Gastrocnemius medialis (tissue), 4 donors: ENCODE results near the gene SLC26A4.

Experiments used
- POLR2A ChIP-seq, 2 donors: fragments of 450-650 bp; IDR thresholded peaks; one replicate each; pipeline ENCODE4 v1.6.1; 2017; ENCODE audit warnings: antibody characterized with exemption in 2 of 2, mild to moderate bottlenecking in 2 of 2, moderate library complexity in 2 of 2
- TF ChIP-seq, protein P1 (sequence below), 5 experiments: fragments of 450-650 bp in 3 of 5; fragments of 200-600 bp in 2 of 5; sonication (generic) in 2 of 5; IDR thresholded peaks in 4 of 5; conservative IDR thresholded peaks in 1 of 5; 1 replicate in 4 of 5; 2 replicates in 1 of 5; pipeline ENCODE4 v1.5.1; 2016 to 2019; ENCODE audit warnings: antibody characterized with exemption in 5 of 5, mild to moderate bottlenecking in 3 of 5, moderate library complexity in 3 of 5

- TF ChIP-seq, protein P1, sequence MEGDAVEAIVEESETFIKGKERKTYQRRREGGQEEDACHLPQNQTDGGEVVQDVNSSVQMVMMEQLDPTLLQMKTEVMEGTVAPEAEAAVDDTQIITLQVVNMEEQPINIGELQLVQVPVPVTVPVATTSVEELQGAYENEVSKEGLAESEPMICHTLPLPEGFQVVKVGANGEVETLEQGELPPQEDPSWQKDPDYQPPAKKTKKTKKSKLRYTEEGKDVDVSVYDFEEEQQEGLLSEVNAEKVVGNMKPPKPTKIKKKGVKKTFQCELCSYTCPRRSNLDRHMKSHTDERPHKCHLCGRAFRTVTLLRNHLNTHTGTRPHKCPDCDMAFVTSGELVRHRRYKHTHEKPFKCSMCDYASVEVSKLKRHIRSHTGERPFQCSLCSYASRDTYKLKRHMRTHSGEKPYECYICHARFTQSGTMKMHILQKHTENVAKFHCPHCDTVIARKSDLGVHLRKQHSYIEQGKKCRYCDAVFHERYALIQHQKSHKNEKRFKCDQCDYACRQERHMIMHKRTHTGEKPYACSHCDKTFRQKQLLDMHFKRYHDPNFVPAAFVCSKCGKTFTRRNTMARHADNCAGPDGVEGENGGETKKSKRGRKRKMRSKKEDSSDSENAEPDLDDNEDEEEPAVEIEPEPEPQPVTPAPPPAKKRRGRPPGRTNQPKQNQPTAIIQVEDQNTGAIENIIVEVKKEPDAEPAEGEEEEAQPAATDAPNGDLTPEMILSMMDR (IDR thresholded peaks at IDR 0.05 in 4 of 5, conservative IDR thresholded peaks at IDR 0.05 in 1 of 5) = no peak
- TF ChIP-seq POLR2A (IDR thresholded peaks at IDR 0.05) = no peak
Observed at GRCh38 chr7:107678110-107678753, 17.6 kb downstream of the SLC26A4 start.
